Ovary (tissue), 3 donors: ENCODE data around the gene PPP2R2C.

ENCODE experiments used
- CTCF ChIP-seq, 3 donors: fragments of 450-650 bp in 2 of 3; fragments of 200-600 bp in 1 of 3; IDR thresholded peaks; one replicate each; pipeline versions ENCODE4 v1.5.1 to v1.8.0; 2016 to 2022; ENCODE audit warnings: antibody characterized with exemption in 3 of 3, mild to moderate bottlenecking in 1 of 3
- EP300 ChIP-seq: sonication (generic); formaldehyde crosslinking; IDR thresholded peaks from one replicate; pipeline ENCODE4 v1.6.1; 2017; ENCODE audit warnings: antibody characterized with exemption
- donor health status: DM: no; HTN: no; CAD: no.

- TF ChIP-seq CTCF (IDR thresholded peaks at IDR 0.05) = no peak
- no peak for TF ChIP-seq EP300
These were observed 109.5 kb downstream of the PPP2R2C start for GRCh38 chr4:6362896-6363295.
